HepG2 (cell line): ENCODE results near the gene SYT17. TPM values are rescaled to one million over a fixed set of nuclear protein-coding genes. Genes with fewer than 3 reads are reported as not detected.
A peak's percentile ranks its signal among the peaks of the same experiment; 100 is the strongest.

ENCODE experiments used
- AFF4 ChIP-seq: sonication (generic); formaldehyde crosslinking; IDR thresholded peaks from 2 replicates; pipeline ENCODE4 v1.4.0; 2020; ENCODE audit warnings: missing genetic modification reagents
- CREBL2 ChIP-seq: sonication (generic); formaldehyde crosslinking; IDR thresholded peaks from 2 replicates; pipeline ENCODE4 v1.8.1; 2023; ENCODE audit warnings: missing genetic modification reagents, mild to moderate bottlenecking, borderline replicate concordance
- E2F5 ChIP-seq: sonication (generic); formaldehyde crosslinking; conservative IDR thresholded peaks from 2 replicates; pipeline ENCODE4 v1.4.0; 2020; ENCODE audit warnings: missing genetic modification reagents
- GABPA ChIP-seq, 2 experiments: IDR thresholded peaks; 2 replicates each; pipeline ENCODE4 v1.6.1; 2011 to 2016; ENCODE audit warnings: low read depth in 2 of 2, low read length in 1 of 2, missing biosample characterization in 1 of 2, missing genetic modification characterization in 1 of 2
- KLF6 ChIP-seq: IDR thresholded peaks from 2 replicates; pipeline ENCODE4 v1.8.0; 2016; ENCODE audit warnings: missing biosample characterization, missing genetic modification reagents
- MEIS2 ChIP-seq: sonication (generic); formaldehyde crosslinking; IDR thresholded peaks from 2 replicates; pipeline ENCODE4 v1.9.0; 2021; ENCODE audit warnings: mild to moderate bottlenecking, missing genetic modification reagents
- NCOA5 ChIP-seq: sonication (generic); formaldehyde crosslinking; IDR thresholded peaks from 2 replicates; pipeline ENCODE4 v1.4.0; 2020; ENCODE audit warnings: missing genetic modification reagents
- PBX2 ChIP-seq: IDR thresholded peaks from 2 replicates; pipeline ENCODE4 v1.6.1; 2016; ENCODE audit warnings: control low read depth
- SOX6 ChIP-seq, 2 experiments: fragments of 450-650 bp in 1 of 2; sonication (generic) in 1 of 2; formaldehyde crosslinking in 1 of 2; IDR thresholded peaks; 2 replicates each; pipeline versions ENCODE4 v1.4.0 to v1.6.1; 2017 to 2020; ENCODE audit warnings: antibody characterized with exemption in 1 of 2, mild to moderate bottlenecking in 1 of 2, missing genetic modification reagents in 1 of 2
- SRSF9 ChIP-seq: fragments of 200-400 bp; formaldehyde crosslinking; IDR thresholded peaks from 2 replicates; pipeline ENCODE4 v1.6.1; 2018; ENCODE audit warnings: borderline replicate concordance, mild to moderate bottlenecking, low read depth, low read length; ENCODE audit not compliant: insufficient read depth, poor library complexity, severe bottlenecking
- USF2 ChIP-seq, 2 experiments: sonication (generic) in 1 of 2; formaldehyde crosslinking in 1 of 2; IDR thresholded peaks; 2 replicates each; pipeline versions ENCODE4 v1.5.1 to v1.6.1; 2011 to 2020; ENCODE audit warnings: borderline replicate concordance in 1 of 2, low read depth in 1 of 2, low read length in 1 of 2, mild to moderate bottlenecking in 1 of 2, missing genetic modification reagents in 1 of 2, moderate library complexity in 1 of 2
- ZBTB1 ChIP-seq: sonication (generic); formaldehyde crosslinking; IDR thresholded peaks from 2 replicates; pipeline ENCODE4 v1.4.0; 2020; ENCODE audit warnings: missing genetic modification reagents, borderline replicate concordance
- ZBTB25 ChIP-seq: IDR thresholded peaks from 2 replicates; pipeline ENCODE4 v1.6.1; 2018; ENCODE audit warnings: missing genetic modification reagents
- ZNF33A ChIP-seq: sonication (generic); formaldehyde crosslinking; IDR thresholded peaks from 2 replicates; pipeline ENCODE4 v1.5.1; 2020; ENCODE audit warnings: missing genetic modification reagents, mild to moderate bottlenecking, moderate library complexity, borderline replicate concordance
- ZNF460 ChIP-seq: sonication (generic); formaldehyde crosslinking; IDR thresholded peaks from 2 replicates; pipeline ENCODE4 v1.5.1; 2020; ENCODE audit warnings: missing genetic modification reagents, mild to moderate bottlenecking, borderline replicate concordance
- ZSCAN12 ChIP-seq: sonication (generic); formaldehyde crosslinking; IDR thresholded peaks from 2 replicates; pipeline ENCODE4 v1.9.0; 2021; ENCODE audit warnings: mild to moderate bottlenecking, missing genetic modification reagents
- polyA plus RNA-seq, 8 experiments: library from polyadenylated mRNA; depleted of rRNA in 3 of 8; stranded (reverse) in 7 of 8; unstranded in 1 of 8; fragments of >200 nt; fragmentation: Illumina TruSeq in 4 of 8; extraction: Trizol in 4 of 8; gene quantifications; 2 replicates each; pipeline versions ENCODE4 v1.2.1 to v1.2.3, GENCODE V29; 2011 to 2016; ENCODE audit warnings: low read depth in 4 of 8, missing spikeins in 1 of 8, mixed read lengths in 1 of 8; ENCODE audit not compliant: insufficient read depth in 1 of 8
- total RNA-seq, 5 experiments: library from RNA; depleted of rRNA; stranded (reverse); fragments of >200 nt; fragmentation: Illumina TruSeq; extraction: Trizol; gene quantifications; 2 replicates each; pipeline ENCODE4 v1.2.3, GENCODE V29; 2016; ENCODE audit warnings: low read depth in 1 of 5

The SYT17 gene
- total and polyA plus RNA-seq, 2 of the 13 experiments (the other 11 are each of a cell fraction or from before 2014, with no cell fraction given) = 0.44 TPM; not detected in 1

GRCh38 chr16:19123535-19124178 lies 44.4 kb upstream of the SYT17 start (continued):
- TF ChIP-seq E2F5 = no peak
- TF ChIP-seq ZNF460 (CRISPR knock-in tag) = no peak
- peak; percentile 52; the same call in 1 of the 2 replicates for TF ChIP-seq MEIS2 (CRISPR knock-in tag)
- TF ChIP-seq AFF4 = no peak
- no peak for TF ChIP-seq CREBL2 (CRISPR knock-in tag)
- TF ChIP-seq ZBTB1 (CRISPR knock-in tag) = no peak
- TF ChIP-seq PBX2 = peak; percentile 28
- TF ChIP-seq NCOA5 (CRISPR knock-in tag) = no peak
- TF ChIP-seq KLF6 (CRISPR knock-in tag) = no peak
- TF ChIP-seq ZBTB25 (CRISPR knock-in tag) = no peak
- no peak for TF ChIP-seq GABPA (IDR thresholded peaks at IDR 0.05; ENCODE audit: low read depth, low read length)
- no peak for TF ChIP-seq GABPA (CRISPR knock-in tag; IDR thresholded peaks at IDR 0.05; ENCODE audit: low read depth)
- no peak for TF ChIP-seq SOX6 (IDR thresholded peaks at IDR 0.05)
- peak; percentile 63 for TF ChIP-seq SOX6 (CRISPR knock-in tag; IDR thresholded peaks at IDR 0.05)
- no peak for TF ChIP-seq ZNF33A (CRISPR knock-in tag)
- TF ChIP-seq USF2 (IDR thresholded peaks at IDR 0.05; ENCODE audit: low read depth, low read length) = no peak
- TF ChIP-seq USF2 (CRISPR knock-in tag; IDR thresholded peaks at IDR 0.05; ENCODE audit: borderline replicate concordance) = no peak
- no peak for TF ChIP-seq SRSF9
- TF ChIP-seq ZSCAN12 (CRISPR knock-in tag) = no peak
